HG02870 (cell line): ENCODE results near the gene SLCO1A2.
"Not testable (repeated sequence)": the region's sequence is repeated elsewhere in the genome, so short reads cannot be mapped to it uniquely, and the experiment has no call there.

ENCODE experiments used
- ATAC-seq: cut with Tn5 transposase; IDR thresholded peaks from one replicate; pipeline ENCODE4 v1.9.1; 2021; ENCODE audit warnings: mild to moderate bottlenecking, moderate library complexity; ENCODE audit not compliant: unreplicated experiment

Gene SLCO1A2

GRCh38 chr12:21334771-21335325 is at the start of gene SLCO1A2:
SLCO1A2 (minus strand) TSS chr12:21334917; CDS start chr12:21334647, 270 bp downstream.
- ATAC-seq: no peak

GRCh38 chr12:21384261-21384660 is 49.5 kb upstream of the SLCO1A2 start:
- ATAC-seq: no peak

- ATAC-seq: not testable (repeated sequence)
Observed at GRCh38 chr12:21381320-21381719, 46.6 kb upstream of the SLCO1A2 start.

GRCh38 chr12:21379218-21379617 is 44.5 kb upstream of the SLCO1A2 start:
- no peak for ATAC-seq

GRCh38 chr12:21372602-21373001 is 37.9 kb upstream of the SLCO1A2 start, which contains the start of gene IAPP:
IAPP (plus strand) TSS chr12:21372902; CDS start chr12:21373352, 450 bp downstream.
- ATAC-seq: no peak

- ATAC-seq: no peak
Observed at GRCh38 chr12:21370845-21371449, 36.2 kb upstream of the SLCO1A2 start.

GRCh38 chr12:21369141-21369980 is 34.6 kb upstream of the SLCO1A2 start:
- ATAC-seq: no peak

GRCh38 chr12:21360632-21361031 is 25.9 kb upstream of the SLCO1A2 start:
- ATAC-seq: not testable (repeated sequence)

GRCh38 chr12:21354641-21355040 is 19.9 kb upstream of the SLCO1A2 start:
- ATAC-seq: no peak

- ATAC-seq: no peak
Observed at GRCh38 chr12:21353948-21354347, 19.2 kb upstream of the SLCO1A2 start.

- ATAC-seq: no peak
Observed at GRCh38 chr12:21353487-21353886, 18.8 kb upstream of the SLCO1A2 start.

GRCh38 chr12:21350975-21351374 is 16.3 kb upstream of the SLCO1A2 start:
- ATAC-seq: no peak

- ATAC-seq: no peak
Observed at GRCh38 chr12:21346542-21347205, 12.0 kb upstream of the SLCO1A2 start.

GRCh38 chr12:21343636-21344035 is 8.9 kb upstream of the SLCO1A2 start:
- no peak for ATAC-seq

- no peak for ATAC-seq
Observed at GRCh38 chr12:21341769-21342168, 7.1 kb upstream of the SLCO1A2 start.

GRCh38 chr12:21340403-21340802 is 5.7 kb upstream of the SLCO1A2 start:
- no peak for ATAC-seq

GRCh38 chr12:21339921-21340320 is 5.2 kb upstream of the SLCO1A2 start:
- ATAC-seq: no peak

- no peak for ATAC-seq
Observed at GRCh38 chr12:21337959-21338744, 3.4 kb upstream of the SLCO1A2 start.

- ATAC-seq: no peak
Observed at GRCh38 chr12:21337453-21337852, 2.7 kb upstream of the SLCO1A2 start.

- ATAC-seq: no peak
Observed at GRCh38 chr12:21336656-21337055, 1.9 kb upstream of the SLCO1A2 start.
